KMS-11 (cell line): ENCODE measurements around the gene TMEM209.
"Not testable (repeated sequence)": the region's sequence is repeated elsewhere in the genome, so short reads cannot be mapped to it uniquely, and the experiment has no call there.

Source experiments
- H2AFZ ChIP-seq: fragments of 200-600 bp; sonication (generic); 2 replicates; pipeline ENCODE4 v1.6.1; 2016; ENCODE audit warnings: antibody characterized with exemption, mixed run types, low read depth
- H3K27ac ChIP-seq: fragments of 200-600 bp; sonication (generic); 2 replicates; pipeline ENCODE4 v1.6.1; 2016; ENCODE audit warnings: mild to moderate bottlenecking, mixed run types
- H3K27me3 ChIP-seq: fragments of 200-600 bp; sonication (generic); 2 replicates; pipeline ENCODE4 v1.6.1; 2017; ENCODE audit warnings: mild to moderate bottlenecking, low read depth, mixed run types, moderate library complexity; ENCODE audit not compliant: insufficient read depth
- H3K36me3 ChIP-seq: fragments of 200-600 bp; sonication (generic); 2 replicates; pipeline ENCODE4 v1.6.1; 2017; ENCODE audit warnings: mild to moderate bottlenecking, mixed run types; ENCODE audit not compliant: insufficient read depth
- H3K4me1 ChIP-seq: fragments of 200-600 bp; sonication (generic); 2 replicates; pipeline ENCODE4 v1.6.1; 2016; ENCODE audit warnings: mild to moderate bottlenecking, low read depth, mixed run types; ENCODE audit not compliant: poor library complexity, severe bottlenecking
- H3K4me2 ChIP-seq: fragments of 200-600 bp; sonication (generic); 2 replicates; pipeline ENCODE4 v1.7.0; 2016; ENCODE audit warnings: mild to moderate bottlenecking, mixed run types
- H3K4me3 ChIP-seq: fragments of 200-600 bp; sonication (generic); IDR thresholded peaks from 2 replicates; pipeline ENCODE4 v1.6.1; 2017; ENCODE audit warnings: low read depth, low read length, mixed read lengths; ENCODE audit not compliant: insufficient read depth
- H3K79me2 ChIP-seq: fragments of 200-600 bp; sonication (generic); 2 replicates; pipeline ENCODE4 v1.6.1; 2016; ENCODE audit warnings: low read depth, mixed run types; ENCODE audit not compliant: insufficient read depth
- H3K9ac ChIP-seq: fragments of 200-600 bp; sonication (generic); 2 replicates; pipeline ENCODE4 v1.6.1; 2016; ENCODE audit warnings: mild to moderate bottlenecking, mixed run types
- H4K20me1 ChIP-seq: fragments of 200-600 bp; sonication (generic); 2 replicates; pipeline ENCODE4 v1.6.1; 2016; ENCODE audit warnings: mild to moderate bottlenecking, mixed run types; ENCODE audit not compliant: insufficient read depth
- CTCF ChIP-seq: fragments of 200-600 bp; sonication (generic); conservative IDR thresholded peaks from 2 replicates; pipeline ENCODE4 v1.6.1; 2017; ENCODE audit warnings: low read depth, mild to moderate bottlenecking, antibody characterized with exemption, low read length, moderate library complexity, mixed read lengths

TMEM209 gene

GRCh38 chr7:130149281-130150139, 55.7 kb downstream of the TMEM209 start:
- TF ChIP-seq CTCF, result no peak
- Histone ChIP-seq H3K27ac (no peak overlapping the region), H3K36me3 (no peaks in the 10 kb centered on the region), H3K4me3 (no peak overlapping the region), H2AFZ (no peak overlapping the region), H3K9ac (no peak overlapping the region), H3K79me2 (no peaks in the 10 kb centered on the region), H3K4me1 (no peaks in the 10 kb centered on the region), H3K27me3 (no peaks in the 10 kb centered on the region), H4K20me1 (no peaks in the 10 kb centered on the region), H3K4me2 (no peak overlapping the region)

GRCh38 chr7:130148561-130148960, 56.6 kb downstream of the TMEM209 start:
- Histone ChIP-seq H3K4me1 (no peaks in the 10 kb centered on the region), H3K4me3 (no peak overlapping the region), H3K27me3 (no peaks in the 10 kb centered on the region), H3K27ac (no peak overlapping the region), H3K9ac (no peak overlapping the region), H2AFZ (no peak overlapping the region), H4K20me1 (no peaks in the 10 kb centered on the region), H3K36me3 (no peaks in the 10 kb centered on the region), H3K79me2 (no peaks in the 10 kb centered on the region), H3K4me2 (no peak overlapping the region)
- TF ChIP-seq CTCF, result no peak

- no peaks in the 10 kb centered on the region for H3K4me1 ChIP-seq
- H3K27me3 ChIP-seq, result no peaks in the 10 kb centered on the region
- H4K20me1 ChIP-seq, result no peaks in the 10 kb centered on the region
- no peak overlapping the region for H2AFZ ChIP-seq
- no peaks in the 10 kb centered on the region for H3K36me3 ChIP-seq
- no peak overlapping the region for H3K27ac ChIP-seq
- no peak overlapping the region for H3K4me3 ChIP-seq
- H3K79me2 ChIP-seq, result no peaks in the 10 kb centered on the region
- no peak for TF ChIP-seq CTCF
- H3K4me2 ChIP-seq, result no peak overlapping the region
- no peak overlapping the region for H3K9ac ChIP-seq
These were observed 57.4 kb downstream of the TMEM209 start for GRCh38 chr7:130147710-130148325.

GRCh38 chr7:130146693-130147405, 58.4 kb downstream of the TMEM209 start:
- no peak overlapping the region for H3K4me3 ChIP-seq
- no peak overlapping the region for H3K27ac ChIP-seq
- H3K4me2 ChIP-seq, result no peak overlapping the region
- H2AFZ ChIP-seq, result no peak overlapping the region
- H3K4me1 ChIP-seq, result no peaks in the 10 kb centered on the region
- H3K9ac ChIP-seq, result no peak overlapping the region
- no peaks in the 10 kb centered on the region for H3K36me3 ChIP-seq
- no peak for TF ChIP-seq CTCF
- no peaks in the 10 kb centered on the region for H4K20me1 ChIP-seq
- no peaks in the 10 kb centered on the region for H3K27me3 ChIP-seq
- no peaks in the 10 kb centered on the region for H3K79me2 ChIP-seq

GRCh38 chr7:130146142-130146541, 59.1 kb downstream of the TMEM209 start:
- H3K4me1 ChIP-seq, H3K9ac ChIP-seq, H2AFZ ChIP-seq, H3K36me3 ChIP-seq, H3K27ac ChIP-seq, H3K79me2 ChIP-seq, H3K4me2 ChIP-seq, H3K27me3 ChIP-seq, H3K4me3 ChIP-seq, H4K20me1 ChIP-seq: not testable (repeated sequence)
